Omental fat pad (tissue), 4 donors: ENCODE measurements around the gene PPP1R2B. TPM values are rescaled to one million over a fixed set of nuclear protein-coding genes. Genes with fewer than 3 reads are reported as not detected.

Experiments
- ATAC-seq: fragments of 150-250 bp; one replicate; pipeline ENCODE4 v1.9.1; 2016; ENCODE audit warnings: mild to moderate bottlenecking, moderate library complexity; ENCODE audit not compliant: low FRiP score
- DNase-seq: peaks from one replicate; pipeline ENCODE4 v3.0.0-alpha.2; 2019; ENCODE audit warnings: low spot score
- total RNA-seq, 4 donors: library from RNA; depleted of rRNA; stranded (reverse); fragments of >200 nt; gene quantifications; one replicate each; pipeline ENCODE4 v1.1.0, GENCODE V29; 2016
- TF ChIP-seq, protein P1 (sequence below), 3 donors: fragments of 450-650 bp; IDR thresholded peaks; one replicate each; pipeline ENCODE4 v1.5.1; 2016 to 2017; ENCODE audit warnings: antibody characterized with exemption in 3 of 3, mild to moderate bottlenecking in 3 of 3, moderate library complexity in 2 of 3

Gene PPP1R2B
- not detected for total RNA-seq

DNA sequence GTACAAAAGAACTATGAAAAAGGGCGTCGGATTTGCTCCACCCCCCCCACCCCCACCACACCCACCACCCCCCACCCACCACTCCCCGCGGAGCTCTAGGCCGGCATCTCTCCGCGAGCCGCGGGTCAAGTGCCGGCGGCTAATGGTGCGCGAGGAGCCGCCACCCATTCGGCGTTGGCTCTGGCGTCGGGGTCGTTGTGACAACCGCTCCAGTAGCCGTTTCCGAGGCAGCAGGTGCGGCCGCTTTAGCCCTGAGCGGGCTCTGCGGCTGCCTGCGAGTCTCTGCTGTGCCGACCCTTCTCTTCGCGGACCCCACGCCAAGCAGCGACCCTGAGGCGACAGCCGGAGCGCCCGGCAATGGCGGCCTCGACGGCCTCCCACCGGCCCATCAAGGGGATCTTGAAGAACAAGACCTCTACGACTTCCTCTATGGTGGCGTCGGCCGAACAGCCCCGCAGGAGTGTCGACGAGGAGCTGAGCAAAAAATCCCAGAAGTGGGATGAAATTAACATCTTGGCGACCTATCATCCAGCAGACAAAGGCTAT lies at the start of gene PPP1R2B:
TSS of gene PPP1R2B (plus strand) at position 90 of the 546 bp plus-strand sequence. CDS start at position 358, 268 bp downstream.
- TF ChIP-seq, protein P1, sequence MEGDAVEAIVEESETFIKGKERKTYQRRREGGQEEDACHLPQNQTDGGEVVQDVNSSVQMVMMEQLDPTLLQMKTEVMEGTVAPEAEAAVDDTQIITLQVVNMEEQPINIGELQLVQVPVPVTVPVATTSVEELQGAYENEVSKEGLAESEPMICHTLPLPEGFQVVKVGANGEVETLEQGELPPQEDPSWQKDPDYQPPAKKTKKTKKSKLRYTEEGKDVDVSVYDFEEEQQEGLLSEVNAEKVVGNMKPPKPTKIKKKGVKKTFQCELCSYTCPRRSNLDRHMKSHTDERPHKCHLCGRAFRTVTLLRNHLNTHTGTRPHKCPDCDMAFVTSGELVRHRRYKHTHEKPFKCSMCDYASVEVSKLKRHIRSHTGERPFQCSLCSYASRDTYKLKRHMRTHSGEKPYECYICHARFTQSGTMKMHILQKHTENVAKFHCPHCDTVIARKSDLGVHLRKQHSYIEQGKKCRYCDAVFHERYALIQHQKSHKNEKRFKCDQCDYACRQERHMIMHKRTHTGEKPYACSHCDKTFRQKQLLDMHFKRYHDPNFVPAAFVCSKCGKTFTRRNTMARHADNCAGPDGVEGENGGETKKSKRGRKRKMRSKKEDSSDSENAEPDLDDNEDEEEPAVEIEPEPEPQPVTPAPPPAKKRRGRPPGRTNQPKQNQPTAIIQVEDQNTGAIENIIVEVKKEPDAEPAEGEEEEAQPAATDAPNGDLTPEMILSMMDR (IDR thresholded peaks at IDR 0.05) = no peak
- ATAC-seq (no peak), DNase-seq (no peak)

DNA sequence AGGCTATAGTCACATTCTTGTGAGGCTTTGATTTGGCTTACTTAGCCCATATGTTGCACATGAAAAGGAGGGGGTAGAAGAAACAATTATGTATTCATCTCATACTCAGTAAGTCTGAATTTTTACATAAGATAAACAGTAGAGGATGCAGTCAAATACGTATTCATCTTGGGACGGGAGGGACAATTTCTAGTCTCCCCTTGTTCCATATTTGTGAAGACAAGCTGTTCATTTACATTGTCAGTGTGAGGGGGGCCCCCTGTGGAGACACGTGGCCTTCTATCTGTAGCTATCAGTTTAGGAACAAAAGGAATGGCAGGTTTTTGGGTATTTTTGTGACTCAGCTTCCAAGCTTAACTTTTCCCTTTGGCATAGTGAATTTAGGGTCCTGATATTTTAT lies 49.2 kb upstream of the PPP1R2B start:
- DNase-seq = no peak
- TF ChIP-seq, protein P1 (IDR thresholded peaks at IDR 0.05) = no peak
- ATAC-seq = no peak

DNA sequence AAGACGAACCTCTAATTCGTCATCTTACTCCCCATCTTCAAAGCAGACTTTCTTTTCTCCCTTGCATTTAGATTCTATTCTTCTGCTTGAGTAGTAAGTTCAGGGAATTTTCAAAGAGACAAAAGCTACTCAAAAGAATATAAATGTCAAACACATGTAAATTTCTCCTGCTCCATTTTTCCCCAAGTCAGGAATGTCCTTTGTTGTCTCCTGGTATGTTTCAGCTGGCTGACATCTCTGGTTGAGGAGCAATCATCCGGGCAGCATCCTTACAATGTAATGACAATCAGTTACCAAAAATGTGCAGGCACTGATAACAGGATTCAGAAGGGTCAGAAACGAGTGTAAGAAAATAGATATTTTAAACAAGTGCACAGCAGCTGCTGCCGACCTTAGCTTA lies 47.6 kb upstream of the PPP1R2B start:
- TF ChIP-seq, protein P1 (IDR thresholded peaks at IDR 0.05) = no peak
- ATAC-seq (no peak), DNase-seq (no peak)

DNA sequence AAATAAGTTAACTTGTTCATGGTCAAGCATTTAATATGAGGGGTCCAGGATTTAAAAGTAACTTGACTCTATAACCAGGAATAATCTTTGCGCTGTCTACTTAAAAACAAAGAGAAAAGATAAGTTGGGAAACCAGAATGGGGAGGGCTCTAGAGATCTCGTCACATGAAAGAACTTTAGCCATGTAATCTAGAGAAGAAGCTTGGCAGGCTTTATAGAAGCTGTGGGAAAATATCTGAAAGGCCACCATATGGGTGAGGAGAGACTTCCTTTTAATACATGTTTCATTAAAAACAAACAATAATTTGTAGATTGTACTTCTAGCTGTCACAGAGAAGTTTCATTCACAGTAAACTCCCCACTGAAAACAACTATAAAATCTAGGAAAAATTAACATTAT lies 46.7 kb upstream of the PPP1R2B start:
- TF ChIP-seq, protein P1 (IDR thresholded peaks at IDR 0.05) = no peak
- DNase-seq = no peak
- no peak for ATAC-seq

DNA sequence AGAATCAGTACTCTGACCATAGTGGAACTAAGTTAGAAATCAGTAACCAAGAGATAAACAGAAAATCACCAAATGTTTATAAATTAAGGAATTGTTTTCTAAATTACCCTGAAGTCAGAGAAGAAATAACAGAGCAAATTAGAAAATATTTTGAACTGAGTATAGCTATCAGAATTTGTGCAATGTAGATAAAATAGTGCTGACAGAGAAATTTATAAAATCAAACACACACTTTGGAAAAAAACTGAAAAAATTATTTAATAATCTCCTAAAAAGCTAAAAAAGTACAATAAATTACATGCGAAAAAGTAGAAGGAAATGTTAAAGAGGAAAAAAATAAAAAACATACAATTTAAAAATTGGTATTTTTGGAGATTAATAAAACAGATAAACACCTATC lies 37.1 kb upstream of the PPP1R2B start:
- ATAC-seq = no peak
- TF ChIP-seq, protein P1 (IDR thresholded peaks at IDR 0.05) = no peak
- DNase-seq = no peak

DNA sequence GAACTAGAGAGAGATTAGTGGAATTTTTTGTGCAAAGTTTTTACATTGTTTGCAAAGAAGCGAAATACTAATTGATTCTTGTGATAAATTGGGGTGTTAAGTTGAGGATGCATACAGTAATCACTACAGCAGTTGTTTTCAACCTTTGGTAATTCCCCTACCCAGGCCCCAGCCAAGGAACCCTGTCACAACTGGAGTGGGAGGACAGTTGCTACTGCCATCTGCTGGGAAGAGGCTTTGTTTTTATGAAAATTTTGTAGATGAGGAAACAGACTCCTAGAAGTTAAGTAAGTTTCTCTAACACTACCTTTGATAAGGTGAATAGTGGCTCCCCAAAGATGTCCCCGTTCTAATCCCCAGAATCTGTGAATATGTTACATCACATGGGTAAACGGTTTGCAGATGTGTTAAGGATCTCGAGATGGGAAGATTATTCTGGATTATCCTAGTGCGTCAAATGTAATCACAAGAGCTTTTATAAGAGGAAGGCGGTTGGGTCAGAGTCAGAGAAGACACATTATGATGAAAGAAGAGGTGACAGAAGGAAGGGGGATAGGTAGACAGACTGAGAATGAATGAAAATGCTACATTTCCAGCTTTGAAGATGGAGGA lies 34.0 kb upstream of the PPP1R2B start:
- no peak for ATAC-seq
- DNase-seq = no peak
- TF ChIP-seq, protein P1 (IDR thresholded peaks at IDR 0.05) = no peak

DNA sequence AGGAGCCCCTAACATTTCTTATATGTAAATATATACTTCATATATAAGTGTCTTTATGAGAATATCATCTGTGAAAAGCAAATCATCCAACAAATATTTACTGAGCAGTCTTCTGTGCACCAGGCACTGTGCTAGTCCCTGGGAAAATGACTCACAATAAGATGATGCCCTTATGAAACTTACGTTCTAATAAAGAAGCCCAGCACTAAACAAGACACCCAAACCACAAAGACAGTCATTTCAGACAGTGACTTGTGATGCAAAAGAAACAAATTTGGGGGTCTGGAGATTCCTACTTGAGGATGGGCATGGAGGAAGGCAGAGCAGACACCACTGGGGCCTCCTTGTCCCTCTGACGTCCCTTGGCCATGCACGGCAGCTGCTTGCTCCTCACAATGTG lies 30.6 kb upstream of the PPP1R2B start:
- TF ChIP-seq, protein P1 (IDR thresholded peaks at IDR 0.05) = no peak

More for the DNA sequence above, 30.6 kb upstream of the PPP1R2B start:
- ATAC-seq (no peak), DNase-seq (no peak)
